NCI-H748 (cell line): ENCODE measurements around the gene PRPH.
A peak's percentile ranks its signal among the peaks of the same experiment; 100 is the strongest.
"Not testable (repeated sequence)": the region's sequence is repeated elsewhere in the genome, so short reads cannot be mapped to it uniquely, and the experiment has no call there.

Experiments
- DNase-seq: peaks from one replicate; lab custom pipeline; 2025; ENCODE audit not compliant: unreplicated experiment; lab: John Stamatoyannopoulos, UW

PRPH gene

DNA sequence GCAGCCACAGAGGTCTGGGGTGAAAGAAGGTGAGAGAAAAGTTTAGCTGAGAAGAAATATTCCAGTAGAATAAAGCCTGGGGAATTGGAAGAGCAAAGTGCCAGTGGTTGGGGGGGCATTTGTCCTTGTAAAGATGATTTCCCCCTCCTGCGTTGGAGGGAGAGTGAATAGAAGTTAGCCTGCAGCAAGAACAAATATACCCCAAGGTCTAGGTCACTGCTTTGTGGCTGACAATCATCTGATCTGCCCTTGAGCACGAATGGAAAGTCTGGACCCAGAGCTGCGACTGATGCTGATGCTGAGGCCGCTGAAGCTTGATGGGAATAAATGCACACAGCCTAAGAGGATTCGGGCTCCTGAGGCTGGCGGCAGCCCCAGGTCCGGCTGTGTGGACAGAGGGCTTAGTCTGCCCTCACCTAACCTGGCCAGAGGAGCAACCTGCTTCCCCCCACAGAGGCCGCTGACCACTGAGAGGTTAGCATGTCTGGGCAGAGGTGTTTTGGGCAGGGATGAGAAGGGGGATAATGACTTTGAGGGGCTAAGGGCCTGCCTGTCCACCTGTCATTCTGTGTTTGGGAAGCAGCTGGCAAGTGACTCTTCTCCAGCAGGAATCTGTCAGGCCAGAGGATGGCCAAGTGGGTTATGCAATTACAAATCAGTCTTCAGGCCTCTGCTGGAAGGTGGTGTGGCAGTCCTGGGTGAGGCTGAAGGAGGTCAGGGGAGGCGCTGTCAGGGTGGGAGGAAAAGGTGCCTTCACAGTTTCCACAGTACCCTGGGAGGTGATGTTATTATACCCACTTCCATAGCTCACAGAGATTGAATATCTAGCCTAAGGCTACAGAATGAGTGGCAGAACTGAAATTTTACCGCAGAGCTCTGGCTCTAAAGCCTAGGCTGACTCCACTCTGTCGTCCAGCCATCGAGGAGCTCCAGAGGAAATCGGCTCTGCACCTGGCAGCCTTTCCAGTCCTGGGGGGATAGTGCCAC is 18.4 kb upstream of the PRPH start:
- no peak for DNase-seq

DNA sequence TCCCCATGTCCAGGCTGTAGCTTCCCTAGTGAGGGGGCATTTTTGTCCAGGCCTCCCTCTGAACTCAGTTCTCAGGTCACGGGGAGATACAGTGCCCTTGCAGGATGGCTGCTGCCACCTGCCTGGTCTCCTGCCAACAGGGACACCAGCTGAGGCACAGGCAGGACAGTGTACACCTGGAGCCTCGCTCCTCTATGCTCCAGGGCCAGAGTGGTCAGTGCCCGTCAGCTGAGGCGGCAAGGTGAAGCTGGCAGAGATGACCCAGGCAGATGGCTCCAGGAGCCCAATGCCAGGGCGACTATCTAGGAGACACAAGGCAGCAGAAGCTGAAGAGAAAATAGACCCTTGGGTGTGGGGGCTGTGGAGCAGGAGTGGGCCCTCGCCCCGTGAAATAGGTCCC is 17.5 kb upstream of the PRPH start:
- DNase-seq, result no peak

DNA sequence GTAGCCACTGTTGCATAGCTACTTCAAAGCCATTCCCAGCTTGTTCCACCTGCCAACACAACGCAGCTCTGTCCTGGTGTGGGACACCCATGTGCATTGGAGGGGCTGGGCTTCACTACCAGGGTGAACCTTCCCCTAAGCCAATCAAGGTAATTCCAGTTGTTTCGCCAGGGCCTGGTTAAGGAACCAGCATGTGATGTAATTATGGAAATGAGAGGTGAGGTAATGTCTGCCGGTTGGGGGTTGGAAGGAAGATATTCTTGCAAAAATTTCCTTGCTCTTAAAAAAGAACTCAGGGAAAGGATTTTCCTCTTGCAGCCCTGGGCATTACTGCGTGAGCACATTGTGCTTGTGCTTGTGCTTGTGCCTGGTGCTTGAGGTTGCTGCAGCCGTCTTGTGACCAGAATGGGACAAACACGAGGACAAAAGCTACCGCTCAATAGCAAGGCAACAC is 15.2 kb upstream of the PRPH start:
- peak; percentile 16 for DNase-seq

DNA sequence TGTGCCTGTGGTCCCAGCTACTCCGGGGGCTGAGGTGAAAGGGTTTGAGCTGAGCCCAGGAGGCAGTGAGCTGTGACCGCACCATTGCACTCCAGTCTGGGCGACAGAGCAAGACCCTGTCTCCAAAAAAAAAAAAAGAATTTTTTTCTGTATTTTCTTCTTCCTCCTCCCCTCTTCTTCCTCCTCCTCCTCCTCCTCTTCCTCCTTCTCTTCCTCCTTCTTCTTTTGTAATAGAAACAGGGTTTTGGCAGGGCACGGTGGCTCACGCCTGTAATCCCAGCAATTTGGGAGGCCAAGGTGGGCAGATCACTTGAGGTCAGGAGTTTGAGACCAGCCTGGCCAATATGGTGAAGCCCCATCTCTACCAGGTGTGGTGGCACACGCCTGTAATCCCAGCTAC is 14.4 kb upstream of the PRPH start:
- not testable (repeated sequence) for DNase-seq

DNA sequence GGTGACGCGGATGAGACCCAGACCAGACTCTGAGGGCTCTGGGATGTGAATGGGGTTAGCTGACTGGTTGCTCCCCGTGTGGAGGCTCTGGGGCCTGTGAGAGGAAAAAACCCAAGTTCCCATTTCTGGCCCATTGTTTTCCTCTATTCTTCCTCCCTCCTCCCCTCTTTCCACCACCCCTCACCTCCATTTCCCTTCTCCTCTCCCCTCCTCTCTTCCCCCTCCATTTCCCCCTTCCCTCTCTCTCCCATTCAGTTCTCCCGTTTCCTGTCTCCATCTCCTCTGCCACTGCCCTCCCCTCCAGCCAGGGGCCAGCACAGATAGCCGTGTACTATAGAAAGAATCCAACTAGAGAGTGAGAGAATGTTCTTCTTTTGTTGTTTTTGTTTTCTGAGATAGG is 12.6 kb upstream of the PRPH start:
- no peak for DNase-seq

DNA sequence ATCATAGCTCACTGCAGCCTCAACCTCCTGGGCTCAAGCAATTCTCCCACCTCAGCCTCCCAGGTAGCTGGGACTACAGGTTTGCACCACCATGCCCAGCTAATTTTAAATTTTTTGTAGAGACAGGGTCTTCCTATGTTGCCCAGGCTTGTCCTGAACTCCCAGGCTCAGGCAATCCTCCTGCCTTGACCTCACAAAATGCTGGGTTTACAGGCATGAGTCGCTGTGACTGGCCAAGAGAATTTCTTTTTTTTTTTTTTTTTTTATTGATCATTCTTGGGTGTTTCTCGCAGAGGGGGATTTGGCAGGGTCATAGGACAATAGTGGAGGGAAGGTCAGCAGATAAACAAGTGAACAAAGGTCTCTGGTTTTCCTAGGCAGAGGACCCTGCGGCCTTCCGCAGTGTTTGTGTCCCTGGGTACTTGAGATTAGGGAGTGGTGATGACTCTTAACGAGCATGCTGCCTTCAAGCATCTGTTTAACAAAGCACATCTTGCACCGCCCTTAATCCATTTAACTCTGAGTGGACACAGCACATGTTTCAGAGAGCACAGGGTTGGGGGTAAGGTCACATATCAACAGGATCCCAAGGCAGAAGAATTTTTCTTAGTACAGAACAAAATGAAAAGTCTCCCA is 12.1 kb upstream of the PRPH start:
- not testable (repeated sequence) for DNase-seq

DNA sequence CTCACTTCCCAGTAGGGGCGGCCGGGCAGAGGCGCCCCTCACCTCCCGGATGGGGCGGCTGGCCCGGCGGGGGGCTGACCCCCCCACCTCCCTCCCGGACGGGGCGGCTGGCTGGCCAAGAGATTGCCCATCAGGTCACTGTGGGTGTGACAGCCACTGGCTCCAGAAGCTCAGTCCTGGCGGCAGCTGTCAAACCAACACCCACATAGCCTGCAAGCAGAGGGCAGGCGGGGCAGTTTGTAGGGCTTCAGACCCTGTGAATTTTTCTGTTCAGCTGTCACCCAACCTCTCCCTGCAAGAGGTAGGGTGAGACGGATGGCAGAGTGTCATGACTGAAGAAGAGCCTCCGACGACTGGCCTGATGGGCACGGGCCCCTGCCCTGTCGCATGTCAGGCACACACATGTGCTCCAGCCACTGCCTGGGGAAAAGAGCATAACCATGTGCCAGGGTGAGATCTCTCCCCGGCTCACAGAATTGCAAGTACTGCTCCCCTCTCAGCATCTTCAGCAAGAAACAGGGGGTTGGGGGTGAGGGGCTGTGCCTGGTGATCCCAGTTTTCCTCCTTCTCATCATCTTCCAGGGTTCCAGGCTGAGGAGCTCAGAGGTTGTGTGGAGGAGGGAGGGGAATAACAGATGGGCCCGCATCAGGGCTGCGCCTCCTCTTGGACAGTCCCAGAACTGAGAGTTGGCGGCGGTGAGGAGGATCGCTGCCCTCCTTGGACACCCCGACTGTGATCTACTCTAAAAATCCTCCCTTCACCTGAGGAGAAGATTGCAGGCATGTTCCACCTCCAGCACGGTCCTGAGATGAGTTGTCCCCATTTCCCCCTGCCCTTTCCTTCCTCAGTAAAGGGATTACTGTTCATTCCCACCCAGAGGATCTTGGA is 11.2 kb upstream of the PRPH start:
- no peak for DNase-seq

DNA sequence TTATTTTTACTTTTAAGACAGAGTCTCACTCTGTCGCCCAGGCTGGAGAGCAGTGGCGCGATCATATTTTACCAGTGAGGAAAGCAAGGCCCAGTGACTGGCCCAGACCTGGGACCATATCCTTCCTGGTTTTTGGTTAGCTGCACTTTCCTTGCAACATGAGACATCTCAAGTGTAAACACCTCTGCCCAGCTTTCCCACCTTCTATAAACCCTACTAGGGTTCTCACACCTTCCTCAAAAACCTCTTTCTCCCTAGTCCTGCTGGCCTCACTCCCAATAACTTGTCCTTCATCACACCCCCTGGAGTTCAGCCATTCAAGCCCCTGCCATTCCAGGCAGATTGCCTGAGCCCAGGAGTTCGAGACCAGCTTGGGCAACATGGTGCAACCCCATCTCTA is 10.3 kb upstream of the PRPH start:
- DNase-seq, result no peak

DNA sequence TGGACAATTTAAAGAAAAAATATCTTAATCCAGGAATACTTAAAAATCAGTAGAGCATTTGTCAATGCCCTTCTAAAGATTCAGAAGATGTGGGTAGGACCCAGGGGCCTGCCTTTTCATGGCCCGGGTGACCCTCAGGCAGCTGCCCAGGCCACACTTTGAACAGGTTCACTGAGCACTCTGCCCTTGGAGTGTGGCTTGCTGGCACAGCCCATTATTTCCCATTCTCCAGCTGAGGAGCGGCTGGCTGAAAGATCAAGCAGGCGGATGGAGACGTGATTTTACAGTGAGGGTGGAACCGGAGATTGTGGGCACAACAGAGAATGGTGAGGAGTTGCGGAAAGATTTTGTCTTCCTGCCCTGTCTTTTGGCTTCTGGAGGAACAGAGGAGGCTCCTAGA is 7.1 kb upstream of the PRPH start:
- DNase-seq, result no peak

DNA sequence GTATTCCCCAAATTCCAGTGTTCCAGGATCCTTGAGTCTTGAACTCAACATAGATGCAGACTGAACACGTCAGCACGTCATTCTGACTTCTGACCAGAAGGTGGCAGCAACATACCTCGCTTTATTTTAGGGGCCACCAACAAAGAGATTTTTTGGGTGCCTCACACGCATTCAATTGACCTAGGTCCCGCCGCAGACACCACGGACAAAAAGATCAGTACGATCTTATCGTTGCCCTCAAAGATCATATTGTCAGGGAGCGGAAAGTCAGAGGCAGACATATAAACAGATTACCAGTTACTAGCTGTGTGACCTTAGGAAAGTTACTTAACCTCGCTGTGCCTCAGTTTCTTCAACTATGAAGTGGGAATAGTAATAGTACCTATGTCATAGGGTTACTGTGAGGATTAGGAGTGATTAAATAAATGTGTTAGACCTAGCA is 6.5 kb upstream of the PRPH start:
- peak; percentile 47 for DNase-seq

DNA sequence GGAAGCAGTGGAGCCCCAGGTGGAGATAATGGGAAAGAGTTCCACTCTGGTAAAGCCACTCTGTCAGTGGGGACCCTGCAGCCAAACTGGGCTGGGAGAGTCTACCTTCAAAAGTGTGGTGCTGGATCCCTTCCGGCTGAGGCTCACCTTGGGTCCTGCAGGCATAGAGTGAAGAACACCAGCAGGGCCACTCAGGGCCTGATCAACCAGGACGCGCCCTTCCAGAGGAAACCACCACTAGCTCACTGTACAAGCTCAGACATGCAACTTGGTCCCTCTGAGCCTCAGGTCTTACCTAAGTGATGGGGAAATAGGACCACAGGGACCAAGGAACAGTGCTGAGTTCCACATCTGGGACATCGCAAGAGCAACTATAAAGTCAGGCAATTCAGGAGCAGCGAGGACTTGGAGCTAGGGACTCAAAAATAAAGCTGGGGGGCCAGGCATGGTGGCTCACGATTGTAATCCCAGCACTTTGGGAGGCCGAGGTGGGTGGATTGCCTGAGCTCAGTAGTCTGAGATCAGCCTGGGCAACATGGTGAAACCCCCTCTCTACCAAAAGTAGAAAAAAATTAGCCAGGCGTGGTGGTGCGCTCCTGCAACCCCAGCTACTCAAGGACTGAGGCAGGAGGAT is 5.9 kb upstream of the PRPH start:
- no peak for DNase-seq

DNA sequence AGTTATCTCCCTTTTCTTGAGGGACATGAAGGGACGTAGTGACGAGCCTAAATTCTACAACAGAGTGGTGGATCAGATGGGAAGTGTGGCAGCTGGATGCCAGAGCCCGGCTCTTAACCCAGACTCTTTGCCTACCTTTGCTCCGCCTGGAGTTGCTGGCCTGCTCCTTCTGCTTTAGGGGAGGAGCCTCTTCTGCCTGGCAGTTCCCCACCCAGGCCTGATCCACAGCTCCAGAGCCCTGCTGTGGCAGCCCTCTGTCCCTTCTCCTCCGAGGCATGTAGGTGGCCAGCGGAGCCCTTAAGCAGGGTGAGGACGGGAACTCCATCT is 2.3 kb upstream of the PRPH start:
- DNase-seq, result no peak

DNA sequence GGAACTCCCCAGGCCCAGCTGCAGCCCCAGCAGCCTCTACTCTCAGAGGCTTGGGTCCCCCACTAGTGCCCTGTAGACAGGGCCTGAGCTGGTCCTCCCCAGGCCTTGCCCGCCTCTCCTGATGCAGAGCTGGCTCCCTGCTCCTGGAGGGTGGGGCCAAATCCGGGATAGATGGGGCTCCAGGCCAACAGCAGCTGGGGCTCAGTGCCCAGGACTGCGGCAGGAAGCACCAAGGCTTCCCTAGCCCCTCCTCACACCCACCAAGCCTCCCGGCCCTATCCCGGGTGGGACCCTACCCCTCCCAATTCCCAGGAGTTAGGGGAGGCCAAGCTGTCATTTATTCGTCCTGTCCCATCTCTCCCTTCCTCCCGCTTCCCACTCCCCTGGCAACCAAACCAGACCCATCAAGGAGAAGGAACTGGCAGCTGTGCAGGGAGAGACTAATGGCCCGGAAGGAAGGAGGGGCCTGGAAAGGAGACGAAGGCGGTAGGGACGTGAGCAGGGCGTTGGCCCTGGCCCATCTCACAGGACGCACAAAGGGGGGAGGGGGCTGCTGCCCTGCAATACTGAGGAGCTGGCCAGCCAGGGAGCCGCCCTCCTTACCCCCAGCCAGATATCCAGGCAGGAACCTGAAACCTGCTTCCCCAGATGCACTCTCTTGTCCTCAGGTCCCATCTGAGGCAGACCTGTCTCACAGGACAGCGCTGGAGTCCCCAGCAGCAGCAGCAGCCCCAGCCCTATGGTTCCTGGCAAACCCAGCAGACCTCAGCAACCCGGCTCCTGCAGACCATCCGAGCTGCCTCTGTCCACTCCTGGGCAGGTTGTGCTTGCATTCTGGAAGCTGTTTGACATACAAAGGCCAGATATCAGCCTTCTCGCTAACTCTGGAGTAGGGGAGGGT is 1.6 kb upstream of the PRPH start:
- DNase-seq, result peak; percentile 19

DNA sequence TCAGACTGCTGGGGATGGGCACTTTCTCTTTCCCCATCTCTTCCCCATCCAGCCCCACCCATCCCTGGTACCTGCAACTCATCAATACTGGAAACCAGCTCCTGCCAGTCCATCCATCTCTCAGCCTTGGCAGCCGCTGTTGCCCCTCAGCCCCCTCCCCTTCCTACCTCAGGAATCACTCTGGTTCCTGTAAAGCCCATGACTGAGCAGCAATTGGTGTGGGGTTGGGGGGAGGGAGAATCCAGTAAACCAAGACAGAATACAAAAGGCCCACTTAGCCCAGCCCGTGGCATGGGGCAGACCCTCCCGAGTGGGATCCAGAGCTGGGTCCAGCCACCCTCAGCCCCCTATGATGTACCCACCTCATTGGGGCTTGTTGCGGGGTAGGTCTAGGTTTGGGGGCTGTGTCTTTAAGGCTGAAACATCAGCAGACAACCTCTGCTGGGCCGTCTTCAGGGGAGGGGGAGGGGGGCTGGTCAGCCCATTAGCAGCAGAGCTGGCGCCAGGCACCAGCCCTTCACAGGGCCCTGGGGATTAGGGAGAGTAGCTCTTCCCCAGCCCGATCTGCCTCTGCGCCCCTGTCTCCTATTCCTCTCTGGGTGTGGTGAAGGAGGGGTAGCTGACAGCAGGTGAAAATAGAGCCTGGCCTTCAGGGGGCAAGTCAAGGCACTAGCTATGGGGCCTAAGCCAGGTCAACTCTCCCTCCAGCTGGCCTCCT is 702 bp upstream of the PRPH start:
- DNase-seq, result no peak

DNA sequence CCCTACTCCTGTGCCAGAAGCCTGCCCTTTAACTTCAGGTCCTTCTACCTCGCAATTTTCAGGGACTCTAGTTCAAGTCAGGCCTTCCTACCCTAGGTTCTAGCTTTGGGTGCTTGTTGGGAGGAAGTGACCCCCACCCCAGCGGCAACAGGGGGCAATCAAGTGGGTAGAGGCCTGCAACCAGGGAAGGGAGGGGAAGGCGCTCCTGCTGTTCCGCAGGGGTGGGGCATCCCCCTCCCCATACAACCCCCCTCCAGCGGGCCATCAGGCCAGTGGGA is 204 bp upstream of the PRPH start:
- DNase-seq, result no peak

DNA sequence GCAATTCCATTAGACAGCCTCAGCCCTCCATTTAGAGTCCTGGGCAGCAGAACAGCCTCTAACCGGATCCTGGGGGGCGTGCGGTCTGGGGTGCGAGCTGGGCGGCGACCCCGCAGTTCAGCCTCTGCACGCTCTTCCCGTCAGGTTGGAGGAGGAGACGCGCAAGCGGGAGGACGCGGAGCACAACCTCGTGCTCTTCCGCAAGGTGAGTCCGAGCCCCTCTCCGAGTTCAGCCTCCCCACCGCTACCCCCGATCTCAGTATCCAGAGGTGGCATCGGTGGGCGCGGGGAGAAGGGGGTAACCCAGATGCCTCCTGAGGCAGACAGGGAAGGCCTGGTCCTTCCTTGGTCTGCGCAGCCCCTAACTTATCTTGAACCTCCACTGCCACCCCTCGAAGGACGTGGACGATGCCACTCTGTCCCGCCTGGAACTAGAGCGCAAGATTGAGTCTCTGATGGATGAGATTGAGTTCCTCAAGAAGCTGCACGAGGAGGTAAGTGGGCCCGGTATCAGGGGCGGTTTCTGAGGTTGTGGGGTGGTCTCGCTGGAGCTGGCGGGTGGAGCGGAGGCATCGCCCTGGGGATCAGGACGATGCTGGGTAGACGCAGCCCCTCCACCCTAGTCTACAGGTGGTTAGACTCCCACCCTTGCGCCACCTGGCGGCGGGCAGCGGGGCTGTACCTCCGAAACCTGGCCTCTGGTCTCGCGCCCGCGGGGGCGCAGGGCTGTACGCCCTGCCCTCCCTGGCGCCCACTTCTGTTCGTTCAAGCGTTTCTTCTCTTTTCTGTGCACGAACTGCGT is 1.3 kb downstream of the PRPH start:
- peak; percentile 85 for DNase-seq

DNA sequence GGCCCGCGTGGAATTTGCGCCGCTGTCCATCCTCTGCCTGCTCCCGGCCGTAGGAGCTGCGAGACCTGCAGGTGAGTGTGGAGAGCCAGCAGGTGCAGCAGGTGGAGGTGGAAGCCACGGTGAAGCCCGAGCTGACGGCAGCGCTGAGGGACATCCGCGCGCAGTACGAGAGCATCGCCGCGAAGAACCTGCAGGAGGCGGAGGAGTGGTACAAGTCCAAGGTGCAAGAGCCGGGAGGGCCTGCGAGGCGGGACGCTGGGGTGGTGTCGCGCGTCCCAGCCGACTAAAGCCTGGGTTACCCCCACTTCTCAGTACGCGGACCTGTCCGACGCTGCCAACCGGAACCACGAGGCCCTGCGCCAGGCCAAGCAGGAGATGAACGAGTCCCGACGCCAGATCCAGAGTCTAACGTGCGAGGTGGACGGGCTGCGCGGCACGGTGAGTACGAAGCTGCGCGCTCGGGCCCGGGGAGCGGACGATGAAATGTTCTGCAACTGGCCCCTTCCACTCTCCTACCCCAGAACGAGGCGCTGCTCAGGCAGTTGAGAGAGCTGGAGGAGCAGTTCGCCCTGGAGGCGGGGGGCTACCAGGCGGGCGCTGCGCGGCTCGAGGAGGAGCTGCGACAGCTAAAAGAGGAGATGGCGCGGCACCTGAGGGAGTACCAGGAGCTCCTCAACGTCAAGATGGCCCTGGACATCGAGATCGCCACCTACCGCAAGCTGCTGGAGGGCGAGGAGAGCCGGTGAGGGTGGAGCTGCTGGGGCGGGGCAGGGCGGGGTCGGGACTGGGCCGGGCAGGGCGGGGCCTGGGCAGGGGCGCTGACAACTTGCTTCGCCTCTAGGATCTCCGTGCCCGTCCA is 2.1 kb downstream of the PRPH start:
- peak; percentile 87 for DNase-seq

DNA sequence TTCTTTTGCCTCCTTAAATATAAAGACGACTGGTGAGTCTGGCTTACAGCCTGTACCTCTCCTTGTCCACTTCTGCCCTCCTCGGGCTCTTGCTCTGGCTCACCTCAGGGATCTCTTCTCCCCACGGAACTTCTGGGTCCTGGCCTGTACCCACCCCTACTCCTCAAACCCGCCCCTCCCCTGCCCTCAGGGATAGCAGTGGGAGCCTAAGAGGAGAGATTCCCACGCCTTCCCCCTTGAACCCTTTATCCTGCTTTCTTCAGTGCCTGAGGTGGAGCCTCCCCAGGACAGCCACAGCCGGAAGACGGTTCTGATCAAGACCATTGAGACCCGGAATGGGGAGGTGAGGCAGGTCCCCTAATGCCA is 2.7 kb downstream of the PRPH start:
- no peak for DNase-seq
